Ishikawa (cell line): ENCODE results near the gene PRKRA.

Source experiments
- CEBPB ChIP-seq: IDR thresholded peaks from 2 replicates; pipeline ENCODE4 v1.6.1; 2012
- CREB1 ChIP-seq: IDR thresholded peaks from 2 replicates; pipeline ENCODE4 v1.6.1; 2012; ENCODE audit warnings: low read depth
- EGR1 ChIP-seq: IDR thresholded peaks from 2 replicates; pipeline ENCODE4 v1.6.1; 2012
- EP300 ChIP-seq: IDR thresholded peaks from 2 replicates; pipeline ENCODE4 v1.6.1; 2012; ENCODE audit warnings: borderline replicate concordance
- FOXM1 ChIP-seq: IDR thresholded peaks from 2 replicates; pipeline ENCODE4 v1.6.1; 2012; ENCODE audit warnings: low read depth, borderline replicate concordance
- MAX ChIP-seq: IDR thresholded peaks from 2 replicates; pipeline ENCODE4 v1.6.1; 2012
- NFIC ChIP-seq: IDR thresholded peaks from 2 replicates; pipeline ENCODE4 v1.6.1; 2012
- RAD21 ChIP-seq: IDR thresholded peaks from 2 replicates; pipeline ENCODE4 v1.6.1; 2012; ENCODE audit warnings: low read depth
- REST ChIP-seq: IDR thresholded peaks from 2 replicates; pipeline ENCODE4 v1.6.1; 2012; ENCODE audit warnings: low read depth, mild to moderate bottlenecking
- TAF1 ChIP-seq: IDR thresholded peaks from 2 replicates; pipeline ENCODE4 v1.6.1; 2012; ENCODE audit warnings: low read depth, mild to moderate bottlenecking
- TCF12 ChIP-seq: IDR thresholded peaks from 2 replicates; pipeline ENCODE4 v1.6.1; 2012; ENCODE audit warnings: low read depth
- TEAD4 ChIP-seq: IDR thresholded peaks from 2 replicates; pipeline ENCODE4 v1.6.1; 2012
- YY1 ChIP-seq: IDR thresholded peaks from 2 replicates; pipeline ENCODE4 v1.6.1; 2012; ENCODE audit warnings: low read depth
- ZBTB7A ChIP-seq: IDR thresholded peaks from 2 replicates; pipeline ENCODE4 v1.6.1; 2012; ENCODE audit warnings: low read depth
- TF ChIP-seq, protein P1 (sequence below): IDR thresholded peaks from 2 replicates; pipeline ENCODE4 v1.6.1; 2012

The PRKRA gene

DNA sequence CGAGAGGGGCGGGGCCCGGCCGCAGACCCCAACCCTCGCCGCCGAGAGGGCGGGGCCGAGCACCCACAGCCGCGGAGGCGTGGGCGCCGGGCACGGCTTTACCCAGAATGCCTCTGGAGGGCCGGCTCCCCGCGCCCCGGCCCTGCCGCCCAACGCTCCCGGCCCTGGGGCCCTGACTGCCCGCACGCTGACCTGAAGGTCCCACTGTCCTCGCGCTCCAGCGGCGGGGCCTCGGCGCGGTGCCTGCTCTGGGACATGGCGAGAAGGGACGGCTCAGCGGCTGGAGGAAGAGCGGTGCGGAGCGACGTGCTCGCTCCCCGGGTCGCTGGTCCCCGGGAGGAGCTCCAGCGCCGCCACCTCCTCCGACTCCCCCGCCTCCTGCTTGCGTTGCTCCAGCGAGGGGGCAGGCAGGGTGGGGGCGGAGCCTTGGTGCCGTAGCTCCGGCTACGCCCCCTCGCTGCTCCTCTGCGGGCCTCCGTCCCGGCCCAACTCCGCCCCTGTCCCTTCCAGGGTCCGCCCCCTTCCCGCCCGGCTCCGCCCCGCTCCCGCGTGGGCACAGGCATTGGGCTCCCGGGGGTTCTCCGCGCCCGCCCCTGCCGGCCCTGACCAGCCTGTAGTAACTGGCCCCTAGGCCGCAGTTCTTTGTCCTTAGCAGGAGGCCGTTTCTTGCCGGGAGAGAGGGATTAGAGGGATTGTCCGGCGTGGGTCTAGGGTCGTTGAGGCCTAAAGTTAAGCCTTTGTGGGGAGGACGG is at the start of gene PRKRA, which contains the start of gene PJVK:
TSS of gene PRKRA (minus strand) at position 402 of the 752 bp plus-strand sequence. CDS start at position 257, 145 bp downstream.
TSS of gene PJVK (plus strand) at position 605 of the 752 bp plus-strand sequence. CDS start 2,032 bp downstream, outside the sequence.
- TF ChIP-seq MAX (peak; percentile 13; the same call in 1 of the 2 replicates), EGR1 (peak; percentile 61), EP300 (no peak), RAD21 (no peak), TCF12 (no peak), ZBTB7A (peak; percentile 95), CREB1 (peak; percentile 50; the same call in 1 of the 2 replicates), TAF1 (peak; percentile 83), NFIC (0 out of 2 replicates have a peak, but pooled peaks have one; percentile 5)

DNA sequence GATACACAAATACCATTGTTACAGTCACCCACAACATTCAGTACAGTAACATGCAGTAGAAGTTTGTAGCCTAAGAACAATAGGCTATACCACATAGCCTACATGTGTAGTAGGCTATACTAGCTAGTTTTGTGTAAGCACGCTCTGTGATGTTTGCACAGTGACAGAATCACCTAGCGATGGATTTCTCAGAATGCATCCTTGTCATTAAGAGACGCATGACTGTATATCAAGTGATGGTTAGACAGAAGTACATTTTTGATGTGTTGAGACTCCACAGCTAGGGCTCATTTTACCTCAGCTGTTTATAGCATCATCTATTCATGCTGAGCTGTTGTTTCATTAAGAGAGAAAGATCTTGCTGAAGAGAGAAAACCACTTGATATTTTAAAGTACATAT is 48.7 kb upstream of the PRKRA start:
- no peak for TF ChIP-seq YY1
- TF ChIP-seq FOXM1, result no peak
- TF ChIP-seq, protein P1, sequence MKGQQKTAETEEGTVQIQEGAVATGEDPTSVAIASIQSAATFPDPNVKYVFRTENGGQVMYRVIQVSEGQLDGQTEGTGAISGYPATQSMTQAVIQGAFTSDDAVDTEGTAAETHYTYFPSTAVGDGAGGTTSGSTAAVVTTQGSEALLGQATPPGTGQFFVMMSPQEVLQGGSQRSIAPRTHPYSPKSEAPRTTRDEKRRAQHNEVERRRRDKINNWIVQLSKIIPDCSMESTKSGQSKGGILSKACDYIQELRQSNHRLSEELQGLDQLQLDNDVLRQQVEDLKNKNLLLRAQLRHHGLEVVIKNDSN, result no peak
- TF ChIP-seq CEBPB, result no peak
- TF ChIP-seq ZBTB7A, result no peak
- no peak for TF ChIP-seq TEAD4
- TF ChIP-seq EGR1, result no peak
- no peak for TF ChIP-seq TCF12
- TF ChIP-seq CREB1, result no peak
- TF ChIP-seq EP300, result no peak

GRCh38 chr2:178498137-178498536 is 47.2 kb upstream of the PRKRA start:
- TF ChIP-seq CREB1 (no peak), RAD21 (no peak), ZBTB7A (no peak), MAX (no peak), NFIC (no peak), REST (no peak), TAF1 (no peak), CEBPB (no peak), EP300 (no peak), TCF12 (no peak), TEAD4 (no peak), EGR1 (no peak), FOXM1 (no peak)
- TF ChIP-seq, protein P1, result no peak

DNA sequence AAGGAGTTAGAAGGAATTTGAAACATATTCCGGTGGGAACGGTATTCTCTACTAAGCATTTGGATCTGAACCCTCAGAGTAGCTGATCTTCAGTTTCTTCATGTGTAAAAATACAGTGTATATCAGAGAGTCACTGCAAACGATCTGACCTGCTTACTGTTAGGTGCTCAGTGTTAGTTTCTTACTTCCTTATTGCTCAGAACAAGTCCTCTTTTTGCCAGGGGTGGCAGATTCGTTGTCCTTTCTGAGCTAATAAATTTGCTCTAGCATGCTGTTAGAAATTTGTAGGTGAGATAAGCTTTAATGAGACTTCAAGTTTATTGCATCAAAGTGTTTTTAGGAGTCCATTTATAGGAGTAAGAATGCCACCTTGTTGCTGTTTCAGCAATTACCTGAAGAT is 45.1 kb upstream of the PRKRA start:
- TF ChIP-seq REST (no peak), CREB1 (no peak), EGR1 (no peak)

DNA sequence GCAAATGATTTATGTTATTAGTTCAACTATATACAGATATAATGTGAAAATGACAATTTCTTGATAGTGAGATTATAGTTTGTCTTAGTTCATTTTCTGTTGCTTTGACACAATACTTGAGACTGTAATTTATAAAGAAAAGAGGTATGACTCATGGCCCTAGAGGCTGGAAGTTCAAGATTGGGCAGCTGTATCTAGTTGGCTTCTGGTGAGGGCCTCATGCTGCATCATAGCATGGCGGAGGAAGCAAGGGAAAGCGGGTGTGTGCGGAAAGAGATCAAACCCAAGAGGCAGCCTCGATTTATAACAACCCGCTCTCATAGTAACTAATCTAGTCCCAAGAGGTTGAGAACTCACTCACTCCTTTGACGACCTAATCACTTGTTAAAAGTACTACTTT is 40.6 kb upstream of the PRKRA start:
- TF ChIP-seq, protein P1, result no peak
- TF ChIP-seq CREB1, result no peak

GRCh38 chr2:178485356-178485755 is 34.4 kb upstream of the PRKRA start:
- TF ChIP-seq FOXM1 (no peak), TAF1 (no peak), YY1 (no peak), TCF12 (no peak), CEBPB (no peak), REST (no peak), MAX (no peak), EGR1 (no peak), ZBTB7A (no peak), NFIC (no peak), TEAD4 (no peak), EP300 (no peak)
- TF ChIP-seq, protein P1, result no peak
